GM18502 (cell line): ENCODE data around the gene SC5D.

Source experiments
- ATAC-seq: cut with Tn5 transposase; IDR thresholded peaks from one replicate; pipeline ENCODE4 v1.9.1; 2021; ENCODE audit warnings: mild to moderate bottlenecking; ENCODE audit not compliant: unreplicated experiment, poor library complexity

SC5D gene, protein sequence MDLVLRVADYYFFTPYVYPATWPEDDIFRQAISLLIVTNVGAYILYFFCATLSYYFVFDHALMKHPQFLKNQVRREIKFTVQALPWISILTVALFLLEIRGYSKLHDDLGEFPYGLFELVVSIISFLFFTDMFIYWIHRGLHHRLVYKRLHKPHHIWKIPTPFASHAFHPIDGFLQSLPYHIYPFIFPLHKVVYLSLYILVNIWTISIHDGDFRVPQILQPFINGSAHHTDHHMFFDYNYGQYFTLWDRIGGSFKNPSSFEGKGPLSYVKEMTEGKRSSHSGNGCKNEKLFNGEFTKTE

DNA sequence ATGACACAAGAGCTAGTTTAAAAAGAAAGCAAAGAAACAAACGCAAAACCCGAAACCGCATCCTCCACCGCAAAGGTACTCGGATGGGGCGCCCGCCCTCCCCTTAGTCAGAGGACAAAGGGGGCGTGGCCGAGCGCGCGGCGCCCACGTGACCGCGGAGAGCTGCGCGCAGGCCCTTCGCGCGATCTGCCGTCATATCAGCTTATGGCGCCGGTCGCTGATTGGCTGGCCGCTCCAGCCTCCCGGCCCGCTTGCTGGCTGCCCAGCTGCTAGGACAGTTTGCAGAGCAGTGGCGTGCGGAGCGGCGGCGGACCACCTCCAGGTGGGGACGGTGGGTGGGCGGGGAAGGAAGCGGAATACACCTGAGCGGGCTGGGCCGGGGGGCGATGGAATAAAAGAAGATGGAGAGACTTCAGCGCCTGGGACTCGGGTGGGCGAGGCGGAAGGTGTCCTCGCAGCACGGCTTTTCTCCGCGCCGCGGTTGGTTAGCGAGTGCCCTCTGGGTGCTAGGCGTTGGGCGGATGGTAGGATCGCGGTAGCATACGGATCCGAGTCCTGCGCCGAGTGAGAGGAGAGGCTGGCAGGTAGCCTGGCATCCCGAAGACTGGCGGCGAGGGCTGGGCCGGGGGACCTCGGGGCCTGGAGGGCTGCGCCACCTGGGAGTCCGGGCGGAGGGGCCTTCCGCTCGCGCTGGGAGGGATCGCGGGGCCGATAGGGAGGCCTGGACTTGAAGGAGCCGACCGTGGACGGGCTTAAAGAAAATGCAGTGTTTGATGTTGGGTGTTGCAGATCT, at the start of gene SC5D:
Gene SC5D (plus strand): TSS at position 277 of the 793 bp plus-strand sequence. CDS start 10,605 bp downstream, outside the sequence.
- peak; percentile 92 for ATAC-seq

DNA sequence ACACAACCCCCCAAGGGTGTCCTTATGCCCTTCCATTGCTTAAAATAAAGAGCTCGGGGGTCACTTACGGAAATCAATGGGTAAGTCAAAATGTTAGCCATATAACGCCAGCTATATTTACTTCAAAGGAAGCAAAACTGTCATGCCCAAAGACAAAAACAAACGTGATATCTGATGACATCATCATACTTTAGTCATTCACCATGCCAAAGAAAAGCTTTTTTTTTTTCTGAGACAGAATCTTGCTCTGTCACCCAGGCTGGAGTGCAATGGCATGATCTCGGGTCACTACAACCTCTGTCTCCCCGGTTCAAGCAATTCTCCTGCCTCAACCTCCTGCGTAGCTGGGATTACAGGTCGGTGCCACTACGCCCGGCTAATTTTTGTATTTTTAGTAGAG, 47.7 kb upstream of the SC5D start:
- ATAC-seq: no peak

DNA sequence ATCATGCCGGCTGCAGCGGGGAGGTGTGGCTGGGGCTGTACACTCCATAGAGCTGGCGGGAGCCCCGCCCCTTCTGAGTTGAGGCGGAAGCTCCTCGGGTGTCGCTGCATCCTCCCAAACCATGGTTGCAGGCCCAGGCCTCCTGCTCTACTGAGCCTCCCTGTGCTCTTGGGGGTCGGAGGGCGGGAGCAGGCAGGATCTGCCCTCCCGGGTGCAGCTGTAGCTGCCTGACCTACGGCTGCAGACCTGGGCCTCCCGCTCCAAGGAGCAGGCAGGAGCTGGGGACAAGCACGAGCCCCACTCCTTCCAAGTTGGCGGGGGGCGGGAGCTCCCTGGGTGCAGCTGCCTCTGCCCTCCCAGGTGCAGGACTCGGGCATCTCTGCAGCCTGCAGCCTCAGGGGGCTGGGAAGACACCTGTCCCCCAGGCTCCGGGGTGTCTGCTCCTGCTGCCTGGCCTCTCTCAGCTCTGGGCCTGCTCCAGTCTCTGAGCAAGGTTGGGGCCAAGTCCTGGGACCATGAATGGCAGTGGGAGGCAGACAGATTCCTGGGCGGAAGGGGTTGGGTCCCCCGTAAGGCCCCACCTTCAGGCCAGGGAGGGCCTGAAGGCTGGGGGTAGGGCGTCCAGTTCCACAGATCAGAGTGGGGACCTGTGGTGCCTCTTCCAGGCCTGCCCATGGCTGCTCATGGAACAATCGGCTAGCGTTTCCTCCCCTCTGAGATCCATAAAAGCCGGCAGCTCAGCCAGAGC, 46.4 kb upstream of the SC5D start:
- ATAC-seq: no peak

DNA sequence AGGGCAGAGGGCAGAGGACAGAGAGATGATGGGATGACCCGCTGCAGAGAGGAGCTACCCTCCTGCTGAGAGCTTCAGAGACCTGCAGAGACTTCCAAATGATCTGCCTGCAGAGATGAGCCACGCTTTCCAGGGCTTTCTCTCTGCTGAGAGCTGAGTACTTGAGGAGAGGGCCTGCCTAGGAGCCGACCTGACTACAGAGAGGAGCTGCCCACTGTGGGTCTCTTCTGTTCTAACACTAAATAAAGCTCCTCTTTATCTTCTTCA, 45.9 kb upstream of the SC5D start:
- no peak for ATAC-seq

DNA sequence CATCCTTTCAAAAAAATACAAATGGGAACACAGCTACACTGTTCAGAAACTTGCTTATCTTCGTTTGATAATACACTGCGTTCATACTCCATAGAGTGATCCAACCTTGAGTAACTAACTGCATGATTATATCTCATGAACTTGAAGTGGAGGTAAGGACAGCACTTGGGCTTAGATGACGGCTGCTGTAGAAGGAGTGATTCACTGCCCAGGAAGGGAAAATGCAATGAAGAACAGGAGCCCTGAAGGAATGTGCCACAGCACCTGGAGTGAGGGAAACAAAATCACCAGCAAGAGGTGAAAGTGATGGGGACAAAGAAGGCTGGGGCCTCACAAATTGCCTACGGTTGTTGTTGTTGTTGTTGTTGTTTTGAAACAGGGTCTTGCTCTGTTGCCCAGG, 44.1 kb upstream of the SC5D start:
- no peak for ATAC-seq

DNA sequence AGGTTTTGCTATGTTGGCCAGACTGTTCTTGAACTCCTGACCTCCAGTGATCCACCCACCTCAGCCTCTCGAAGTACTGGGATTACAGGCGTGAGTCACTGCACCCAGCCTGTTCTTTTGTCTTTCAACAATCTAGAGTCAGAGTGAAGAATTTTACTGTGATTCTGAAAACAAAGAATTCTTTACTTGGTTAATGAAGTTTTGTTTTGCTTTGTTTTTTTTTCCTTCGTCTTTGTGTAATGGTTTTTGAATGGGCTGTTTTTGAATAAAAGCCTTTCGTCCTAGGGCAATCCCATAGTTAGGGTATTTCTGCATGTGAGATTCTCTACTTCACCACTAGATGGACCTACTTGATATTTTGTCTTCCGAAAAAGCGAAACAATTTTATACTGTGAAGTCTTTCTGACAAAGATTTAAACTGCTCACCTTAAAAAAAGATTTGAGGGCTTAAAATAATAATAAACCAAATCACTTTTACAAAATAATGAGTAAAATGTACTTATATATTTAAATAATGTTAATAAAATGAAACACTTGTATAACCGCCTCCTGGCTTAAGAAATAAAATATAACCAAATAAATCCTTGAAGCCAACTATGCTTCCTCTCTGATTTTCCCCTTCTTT, 43.4 kb upstream of the SC5D start:
- peak; percentile 47 for ATAC-seq

DNA sequence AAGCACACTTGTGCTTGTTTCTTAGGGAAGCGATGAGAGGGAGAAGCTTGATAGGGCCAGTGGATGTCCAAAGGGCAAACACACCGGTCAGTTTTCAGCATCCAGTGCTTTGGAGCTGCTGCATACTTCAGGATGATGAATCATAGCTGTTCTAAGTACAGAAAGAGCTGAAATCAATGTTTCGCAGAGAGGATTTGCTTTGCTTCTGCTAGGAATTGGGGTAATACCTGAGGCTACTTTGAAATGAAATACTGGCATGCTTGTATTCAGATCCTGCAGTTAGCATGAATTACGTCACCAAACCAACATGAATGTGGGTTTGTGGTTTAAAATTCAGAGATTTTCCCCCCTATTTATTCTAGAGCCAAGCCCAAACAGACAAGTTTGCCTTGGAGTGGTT, 41.7 kb upstream of the SC5D start:
- no peak for ATAC-seq

DNA sequence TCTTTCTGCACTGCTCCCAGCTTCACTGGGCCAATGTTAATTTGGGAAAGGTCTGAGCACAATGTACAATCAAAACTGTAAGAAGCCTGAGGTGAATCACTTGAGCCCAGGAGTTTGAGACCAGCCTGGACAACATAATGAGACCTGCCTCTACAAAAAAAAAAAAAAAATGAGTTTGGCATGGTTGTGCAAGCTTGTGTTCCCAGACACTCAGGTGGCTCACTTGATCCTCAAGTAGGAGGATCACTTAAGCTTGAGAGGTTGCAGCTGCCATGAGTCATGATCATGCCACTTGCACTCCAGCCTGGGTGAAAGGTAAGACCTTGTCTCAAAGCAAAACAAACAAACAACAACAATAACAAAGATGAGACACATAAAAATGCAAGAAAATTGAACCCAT, 38.6 kb upstream of the SC5D start:
- ATAC-seq: no peak

DNA sequence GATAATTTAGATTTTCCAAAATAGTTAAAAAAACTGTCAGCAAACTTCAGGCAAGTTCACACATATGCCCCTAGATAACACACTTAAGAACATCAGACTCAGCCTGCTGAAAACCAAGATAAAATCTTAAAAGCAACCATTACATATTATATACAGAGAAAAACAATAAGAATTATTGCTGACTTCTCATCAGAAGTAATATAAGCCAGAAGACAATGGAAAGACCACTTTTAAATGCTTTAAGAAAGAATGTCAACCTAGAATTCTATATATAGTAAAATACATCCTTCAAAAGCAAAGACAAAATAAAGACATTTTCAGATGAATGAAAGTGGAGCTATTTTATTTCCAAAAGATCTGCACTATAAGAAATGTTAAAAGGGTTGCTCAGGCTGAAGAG, 37.8 kb upstream of the SC5D start:
- ATAC-seq: no peak

DNA sequence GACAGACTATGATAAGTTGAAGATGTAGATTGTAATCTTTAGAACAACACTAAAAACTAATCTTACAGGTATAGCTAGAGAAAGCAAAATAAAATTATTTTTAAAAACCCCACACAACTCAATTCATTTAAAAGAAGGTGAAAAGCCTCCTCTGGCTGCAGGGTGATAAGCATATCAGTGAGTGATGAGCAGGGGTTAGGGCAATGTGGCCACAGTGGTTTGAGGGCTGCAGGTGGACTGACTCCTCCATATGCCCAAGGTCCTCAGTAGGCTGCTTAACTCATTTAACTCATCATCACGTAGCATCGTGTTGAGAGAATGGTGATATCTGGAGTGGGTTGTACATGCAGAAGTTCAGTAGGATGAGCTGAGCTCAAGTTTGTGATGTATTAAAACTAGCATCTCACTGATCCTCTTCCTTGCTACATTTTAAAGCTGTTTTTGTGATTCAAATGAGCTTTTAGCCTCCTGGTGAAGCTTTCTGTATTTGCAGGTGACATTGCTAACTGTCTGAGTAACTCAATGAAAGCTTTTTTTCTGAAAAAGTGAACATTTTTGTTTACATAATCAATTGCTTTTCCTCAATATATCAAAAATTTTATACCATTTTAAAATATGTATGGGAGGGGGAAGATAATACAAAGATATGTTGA, 37.0 kb upstream of the SC5D start:
- no peak for ATAC-seq

DNA sequence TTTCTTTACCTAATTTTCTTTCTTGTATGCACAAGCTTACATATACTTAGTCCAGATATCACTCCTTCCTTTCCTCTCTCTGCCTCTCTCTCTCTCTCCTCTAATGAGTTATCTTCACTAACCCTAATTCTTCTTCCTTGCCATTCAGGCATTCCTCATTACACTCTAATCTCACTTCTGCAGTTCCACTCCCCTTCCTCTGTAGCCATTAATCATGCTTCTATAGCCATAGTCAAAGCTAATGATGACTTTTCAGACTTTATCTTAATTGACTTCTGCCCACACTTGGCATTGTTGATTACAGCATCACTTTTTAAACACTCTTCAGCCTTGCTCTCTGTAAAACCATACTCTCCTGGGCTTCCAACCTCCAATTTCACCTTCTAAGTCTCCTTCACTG, 35.3 kb upstream of the SC5D start:
- no peak for ATAC-seq

DNA sequence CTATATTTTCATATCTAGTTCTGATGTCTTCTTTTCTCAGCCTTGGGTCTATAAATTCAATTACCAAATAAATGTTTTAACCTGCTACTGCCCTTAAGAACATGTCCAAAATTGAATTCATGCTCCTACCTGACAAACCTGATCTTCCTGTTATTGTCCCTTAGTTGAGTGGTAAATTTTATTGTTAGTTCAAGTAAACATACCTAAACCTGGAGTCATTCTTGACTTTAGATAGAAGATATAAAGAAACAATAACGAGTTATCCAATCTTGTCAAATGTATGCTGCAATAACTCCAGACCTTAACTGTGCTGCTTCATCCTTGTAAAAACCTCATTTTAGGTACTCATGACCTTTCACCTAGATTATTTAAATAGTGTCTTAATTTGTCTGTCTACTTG, 34.6 kb upstream of the SC5D start:
- ATAC-seq: no peak

DNA sequence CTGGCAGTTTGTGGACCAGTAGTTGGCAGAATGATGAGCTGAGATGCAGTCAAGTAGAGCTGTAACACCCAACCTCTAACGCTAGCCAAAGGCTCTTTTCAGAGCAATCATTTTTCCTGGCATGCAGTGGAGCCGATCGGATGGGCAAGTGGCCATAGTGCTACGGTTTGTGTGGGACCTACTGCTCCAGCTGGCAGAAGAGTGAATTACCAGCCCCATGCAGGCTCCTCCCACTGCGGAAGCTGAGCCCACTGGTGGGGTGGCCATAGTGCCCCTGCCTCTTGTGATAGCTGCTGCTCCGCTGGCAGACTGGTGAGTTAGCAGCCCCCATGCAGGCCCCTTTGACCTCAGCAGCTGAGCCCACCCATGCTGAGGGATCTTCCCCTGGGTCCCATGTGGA, 27.0 kb upstream of the SC5D start:
- no peak for ATAC-seq

DNA sequence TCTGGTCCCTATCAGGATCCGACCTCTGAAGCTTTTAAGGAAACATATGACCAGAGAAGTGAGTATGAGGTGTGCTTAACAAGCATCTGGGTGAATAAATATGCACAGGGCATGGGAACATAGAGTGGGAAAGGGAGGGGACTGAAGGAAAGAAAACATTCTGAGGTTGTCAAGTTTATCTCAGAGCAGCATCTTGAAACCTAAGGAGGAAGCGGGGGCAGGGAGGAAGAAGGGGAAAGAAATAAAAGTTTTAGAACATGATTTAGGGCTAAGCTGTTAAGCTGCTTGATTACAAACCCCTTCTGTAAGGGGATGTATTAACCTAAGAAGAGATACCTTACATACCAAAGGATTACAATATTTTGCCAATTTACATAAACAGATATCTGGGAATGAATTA, 24.0 kb upstream of the SC5D start:
- no peak for ATAC-seq

DNA sequence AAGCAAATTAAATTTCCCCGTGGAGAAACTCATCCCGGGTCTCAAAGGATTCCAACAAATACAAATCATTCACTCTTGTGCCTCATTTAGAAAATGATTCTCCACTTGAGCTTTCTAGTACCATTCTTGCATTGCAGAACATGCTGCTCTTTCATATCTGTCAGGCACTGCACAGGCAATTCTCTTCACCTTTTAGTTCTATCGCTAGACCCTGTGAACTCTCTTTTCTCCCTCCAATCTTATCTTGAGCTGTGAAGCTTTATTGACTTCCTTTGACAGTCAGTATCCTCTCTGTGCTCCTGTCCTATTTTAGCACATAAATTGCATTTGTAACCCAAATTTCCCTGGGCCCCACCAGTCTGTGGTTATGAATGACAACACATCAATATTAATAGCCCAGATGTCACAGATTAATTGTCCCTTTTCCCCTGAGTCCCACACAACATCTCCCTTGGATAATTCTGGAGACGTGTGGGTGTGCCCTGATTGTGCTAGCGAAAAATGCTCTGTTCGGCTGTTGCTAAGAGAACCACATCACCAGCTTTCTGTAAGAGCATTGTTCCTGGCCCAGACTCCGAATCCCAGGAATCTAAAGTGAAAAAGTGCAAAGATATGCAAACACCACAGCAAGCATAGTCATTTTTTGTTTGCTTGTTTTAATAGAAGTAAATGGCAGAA, 22.4 kb upstream of the SC5D start:
- no peak for ATAC-seq

DNA sequence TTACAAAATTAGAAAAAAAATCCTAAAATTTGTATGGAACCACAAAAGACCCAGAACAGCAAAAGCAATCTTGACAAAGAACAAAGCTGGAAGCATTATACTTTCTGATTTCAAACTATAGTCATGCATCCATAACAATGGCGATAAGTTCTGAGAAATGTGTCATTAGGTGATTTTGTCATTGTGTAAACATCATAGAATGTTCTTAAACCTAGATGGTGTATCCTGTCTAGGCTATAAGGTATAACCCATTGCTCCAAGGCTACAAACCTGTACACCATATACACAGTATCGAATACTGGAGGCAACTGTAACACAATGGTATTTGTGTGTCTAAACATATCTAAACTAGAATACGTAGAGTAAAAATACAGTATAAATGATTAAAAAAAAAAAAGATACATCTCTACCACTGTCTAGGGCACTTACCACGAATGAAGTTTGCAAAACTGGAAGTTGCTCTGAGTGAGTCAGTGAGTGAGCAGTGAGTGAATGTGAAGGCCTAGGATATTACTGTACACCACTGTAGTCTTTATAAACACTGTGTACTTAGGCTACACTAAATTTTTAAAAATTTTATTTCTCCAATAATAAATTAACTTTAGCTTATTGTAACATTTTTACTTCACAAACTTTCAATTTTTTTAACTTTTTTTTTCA, 18.1 kb upstream of the SC5D start:
- no peak for ATAC-seq

DNA sequence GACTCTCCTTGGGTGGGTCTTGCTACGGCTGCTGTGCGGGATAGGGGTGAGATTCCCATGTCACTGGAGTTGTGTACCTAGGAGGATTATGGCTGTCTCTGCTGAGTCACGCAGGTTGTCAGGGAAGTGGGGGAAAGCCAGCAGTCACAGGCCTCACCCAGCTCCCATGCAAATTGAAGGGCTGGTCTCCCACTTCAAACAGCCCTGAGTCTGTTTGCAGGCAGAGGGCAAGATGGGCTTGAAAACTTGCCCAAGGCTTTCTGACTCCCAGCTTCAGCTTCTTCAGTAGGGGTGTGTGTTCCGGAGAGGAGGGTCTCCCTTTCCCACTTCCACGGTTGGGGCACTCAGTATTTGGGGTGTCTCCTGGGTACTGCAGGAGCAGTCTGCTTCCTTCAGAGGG, 10.9 kb upstream of the SC5D start:
- ATAC-seq: no peak

DNA sequence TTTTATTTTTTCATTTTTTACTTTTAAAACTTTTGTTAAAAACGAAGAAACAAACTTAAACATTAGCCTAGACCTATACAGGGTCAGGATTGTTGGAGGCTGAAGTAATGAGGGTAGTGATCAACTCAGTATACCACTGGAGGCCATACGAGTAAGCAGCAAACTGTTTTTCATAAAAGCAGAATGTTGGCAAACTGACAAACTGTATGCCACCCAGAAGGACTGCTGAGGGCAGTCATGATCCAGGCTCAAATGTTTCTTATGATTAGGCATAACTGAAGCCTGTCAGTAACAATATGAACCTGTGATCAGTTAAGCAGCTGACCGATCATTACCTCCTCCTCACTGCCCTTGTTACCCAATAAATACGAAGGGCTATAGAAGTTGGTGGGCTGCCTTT, 10.2 kb upstream of the SC5D start:
- no peak for ATAC-seq

DNA sequence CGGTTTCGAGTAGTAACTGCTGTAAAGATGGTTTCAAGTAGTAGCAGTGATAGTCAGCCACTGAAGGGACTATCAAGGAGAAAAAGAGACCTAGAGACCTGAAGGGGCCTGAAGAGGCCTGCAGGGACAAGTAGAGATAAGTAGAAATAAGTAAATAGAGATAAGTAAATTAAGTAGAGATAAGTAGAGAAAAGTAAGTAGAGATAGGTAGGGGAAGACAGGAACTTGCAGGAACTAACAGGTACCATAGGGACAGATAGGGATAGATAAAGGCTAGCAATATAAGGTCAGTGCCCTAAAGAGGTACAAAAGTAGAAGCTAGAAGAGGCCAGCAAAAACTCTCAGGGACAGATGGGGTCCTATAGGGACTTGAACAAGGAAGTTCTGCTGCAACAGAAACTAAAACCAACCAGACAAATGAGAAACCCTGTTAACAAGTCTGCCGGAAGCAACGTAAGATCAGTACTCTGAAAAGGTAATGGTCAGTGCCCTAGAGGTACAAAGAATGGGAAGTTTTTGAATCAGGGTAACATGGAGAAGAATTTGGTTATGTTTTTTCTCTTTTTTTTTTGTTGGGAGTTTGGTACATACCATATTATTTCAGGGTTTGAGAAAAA, 9.6 kb upstream of the SC5D start:
- ATAC-seq: peak; percentile 74
